GM12865 (cell line): Measurements from ENCODE around the gene SLC12A7.

Source experiments
- DNase-seq: peaks from one replicate; pipeline ENCODE4 v3.0.0; 2010; ENCODE audit warnings: low read depth
- H3K4me3 ChIP-seq: 2 replicates; pipeline ENCODE4 v1.5.1; 2011; ENCODE audit warnings: mild to moderate bottlenecking, low read depth, low read length, control low read depth
- TF ChIP-seq, protein P1 (sequence below): IDR thresholded peaks from 2 replicates; pipeline ENCODE4 v1.5.1; 2011; ENCODE audit warnings: low read length, control low read depth, low read depth, inconsistent platforms; ENCODE audit not compliant: insufficient read depth; ENCODE audit errors: missing control alignments

SLC12A7 gene

DNA sequence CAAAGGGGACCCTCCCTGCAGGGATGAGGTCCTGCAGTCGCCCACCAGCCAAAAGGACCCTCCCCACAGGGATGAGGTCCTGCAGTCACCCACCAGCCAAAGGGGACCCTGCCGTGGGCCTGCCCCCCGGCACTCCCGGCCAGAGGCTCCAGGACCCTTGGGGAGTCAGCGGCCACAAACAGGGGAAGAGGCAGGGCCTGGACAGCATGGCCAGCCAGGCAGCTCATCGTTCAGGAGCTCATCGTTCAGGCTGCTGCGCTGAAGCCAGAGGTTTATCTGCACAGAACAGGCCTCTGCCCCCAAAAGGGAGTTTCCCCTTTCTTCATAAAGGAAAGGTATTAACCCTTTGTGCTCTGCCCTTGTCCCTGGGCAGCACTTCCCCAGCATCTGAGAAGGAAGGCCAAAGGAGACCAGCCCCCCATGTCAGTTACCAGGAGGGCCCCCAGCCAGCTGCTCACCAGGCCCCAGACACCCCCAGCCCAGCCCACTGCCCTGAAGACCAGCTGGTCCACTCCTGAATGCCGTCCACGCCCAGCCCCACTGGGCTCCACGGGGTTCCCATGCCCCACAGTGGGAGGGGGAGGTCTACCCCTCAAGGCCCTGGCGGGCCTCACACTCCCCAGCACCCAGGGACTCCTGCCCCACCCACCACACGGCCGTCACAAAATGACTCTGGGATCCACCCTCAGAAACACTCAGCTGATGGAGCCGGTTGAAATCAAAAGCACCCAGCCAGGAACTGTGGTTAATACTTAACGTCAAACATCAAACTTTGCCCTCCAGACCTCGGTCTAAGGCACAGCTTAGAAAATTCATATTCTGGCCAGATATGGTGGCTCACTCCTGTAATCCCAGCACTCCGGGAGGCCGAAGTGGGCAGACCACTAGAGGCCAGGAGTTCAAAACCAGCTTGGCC, 6.3 kb downstream of the SLC12A7 start:
- no peak overlapping the region for H3K4me3 ChIP-seq
- DNase-seq = no peak
- TF ChIP-seq, protein P1, sequence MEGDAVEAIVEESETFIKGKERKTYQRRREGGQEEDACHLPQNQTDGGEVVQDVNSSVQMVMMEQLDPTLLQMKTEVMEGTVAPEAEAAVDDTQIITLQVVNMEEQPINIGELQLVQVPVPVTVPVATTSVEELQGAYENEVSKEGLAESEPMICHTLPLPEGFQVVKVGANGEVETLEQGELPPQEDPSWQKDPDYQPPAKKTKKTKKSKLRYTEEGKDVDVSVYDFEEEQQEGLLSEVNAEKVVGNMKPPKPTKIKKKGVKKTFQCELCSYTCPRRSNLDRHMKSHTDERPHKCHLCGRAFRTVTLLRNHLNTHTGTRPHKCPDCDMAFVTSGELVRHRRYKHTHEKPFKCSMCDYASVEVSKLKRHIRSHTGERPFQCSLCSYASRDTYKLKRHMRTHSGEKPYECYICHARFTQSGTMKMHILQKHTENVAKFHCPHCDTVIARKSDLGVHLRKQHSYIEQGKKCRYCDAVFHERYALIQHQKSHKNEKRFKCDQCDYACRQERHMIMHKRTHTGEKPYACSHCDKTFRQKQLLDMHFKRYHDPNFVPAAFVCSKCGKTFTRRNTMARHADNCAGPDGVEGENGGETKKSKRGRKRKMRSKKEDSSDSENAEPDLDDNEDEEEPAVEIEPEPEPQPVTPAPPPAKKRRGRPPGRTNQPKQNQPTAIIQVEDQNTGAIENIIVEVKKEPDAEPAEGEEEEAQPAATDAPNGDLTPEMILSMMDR = no peak

- TF ChIP-seq, protein P1 = no peak
- DNase-seq = no peak
- no peak overlapping the region for H3K4me3 ChIP-seq
Observed at GRCh38 chr5:1104327-1105006, 7.4 kb downstream of the SLC12A7 start.

DNA sequence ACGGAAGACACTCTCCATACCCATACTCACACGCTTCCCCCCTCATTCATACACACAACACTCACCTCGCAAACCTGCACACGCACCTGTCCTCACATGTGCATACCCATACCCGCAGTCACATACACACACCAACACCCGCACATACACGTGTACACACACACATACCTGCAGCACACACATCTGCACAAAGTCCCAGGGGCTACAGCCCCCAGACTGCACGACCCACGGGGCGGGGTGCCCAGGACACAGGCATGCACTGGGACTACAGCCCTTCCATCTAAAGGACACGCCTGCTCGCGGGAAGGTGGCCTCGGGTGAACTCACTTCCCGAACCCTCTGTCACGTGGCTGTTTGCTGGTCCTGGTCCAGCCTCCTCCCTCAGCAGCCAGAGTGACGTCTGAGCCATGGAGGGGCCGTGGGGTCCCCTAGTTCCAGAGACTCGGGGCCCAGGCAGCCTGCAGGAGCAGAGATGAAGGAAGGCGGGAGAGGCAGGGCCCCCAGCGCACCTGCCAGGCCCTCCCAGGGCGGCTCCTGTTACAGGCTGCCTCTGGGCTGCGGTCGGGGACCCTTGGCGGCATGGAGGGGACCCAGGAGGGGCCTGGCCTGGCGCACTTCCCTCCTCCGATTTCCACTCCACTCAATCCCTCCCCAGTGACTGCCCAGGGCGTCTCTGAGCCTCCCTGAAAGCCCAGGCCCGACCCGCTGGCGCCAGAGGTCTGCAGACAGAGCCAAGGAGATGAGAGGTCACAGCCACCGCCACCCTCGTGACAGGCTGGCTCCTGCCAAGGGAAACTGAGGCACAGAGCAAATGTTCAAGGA, 8.1 kb downstream of the SLC12A7 start:
- TF ChIP-seq, protein P1 = no peak
- no peak for DNase-seq
- H3K4me3 ChIP-seq = no peak overlapping the region

DNA sequence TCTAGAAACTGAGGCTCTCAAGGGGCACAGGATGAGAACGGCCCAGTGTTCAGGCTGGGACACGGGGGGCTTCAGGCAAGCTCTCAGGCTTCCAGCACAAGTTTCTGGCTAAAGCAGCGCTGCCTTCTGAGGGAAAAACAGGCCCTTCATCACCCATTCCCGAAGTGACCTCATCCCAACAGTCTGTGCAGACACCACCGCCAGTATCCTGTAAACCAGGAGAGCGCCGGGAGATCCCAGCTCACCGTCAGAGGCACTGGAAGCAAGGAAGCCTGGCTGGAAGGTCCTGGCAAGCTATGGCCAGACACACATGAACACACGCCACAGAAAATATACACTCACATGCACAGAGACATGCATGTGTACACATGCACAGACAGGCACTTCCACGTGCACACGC, 8.8 kb downstream of the SLC12A7 start:
- no peak for DNase-seq
- TF ChIP-seq, protein P1 = no peak
- H3K4me3 ChIP-seq = no peak overlapping the region

- no peak overlapping the region for H3K4me3 ChIP-seq
- TF ChIP-seq, protein P1 = no peak
- no peak for DNase-seq
Observed at GRCh38 chr5:1101961-1102713, 9.7 kb downstream of the SLC12A7 start.
